Measurements from ENCODE around the gene SH3TC2. TPM values are rescaled to one million over a fixed set of nuclear protein-coding genes. Genes with fewer than 3 reads are reported as not detected.

Gene SH3TC2
- total RNA-seq, 1 experiment from 2014 or later = 32.0 TPM

- ATAC-seq = no peak
- no peak overlapping the region for H3K9ac ChIP-seq (ENCODE audit: low read length)
- peaks cover 33% of the 10 kb centered on the region for H3K4me1 ChIP-seq (ENCODE audit: insufficient read depth, low read length)
- no peak overlapping the region for H2AFZ ChIP-seq (ENCODE audit: low read length)
- H3K27ac ChIP-seq (ENCODE audit: low read length) = no peak overlapping the region
- no peak for DNase-seq
- H3K27me3 ChIP-seq (ENCODE audit: low read length) = no peaks in the 10 kb centered on the region
- no peaks in the 10 kb centered on the region for H4K20me1 ChIP-seq (ENCODE audit: low read length)
- intact Hi-C loops (cut with micrococcal nuclease) = no loop called here
- ChIA-PET CTCF (no interaction called here), POLR2A (ENCODE audit: unreplicated experiment) (no interaction called here)
- H3K9me3 ChIP-seq (ENCODE audit: low read length) = no peaks in the 10 kb centered on the region
- no peak overlapping the region for H3K4me2 ChIP-seq (ENCODE audit: low read length)
- peaks cover 9% of the 10 kb centered on the region for H3F3A ChIP-seq (ENCODE audit: low read length, unreplicated experiment)
- H3K79me2 ChIP-seq (ENCODE audit: low read length) = no peaks in the 10 kb centered on the region
- no TSS peak for BruUV-seq (replicated peaks)
- no peaks in the 10 kb centered on the region for H3K9me2 ChIP-seq (replicated peaks; ENCODE audit: low read length)
- H3K36me3 ChIP-seq (ENCODE audit: low read depth, low read length) = no peaks in the 10 kb centered on the region
- no peak overlapping the region for H3K4me3 ChIP-seq (ENCODE audit: low read length)
- no peak for TF ChIP-seq EZH2phosphoT487 (IDR thresholded peaks at IDR 0.05; ENCODE audit: borderline replicate concordance, low read length)
- TF ChIP-seq CTCF (conservative IDR thresholded peaks at IDR 0.05; ENCODE audit: low read depth, low read length) = no peak
- no peak for TF ChIP-seq EZH2 (IDR thresholded peaks at IDR 0.05; ENCODE audit: low read length, unreplicated experiment)
Measured at GRCh38 chr5:149013796-149014195, 49.1 kb downstream of the SH3TC2 start.

GRCh38 chr5:149012350-149012749 lies 50.5 kb downstream of the SH3TC2 start:
- CTCF ChIA-PET = interaction anchor here (0.9 to 1.3 kb wide), 2 partner anchors 9 to 102 kb away, joined by 3 read pairs; no protein-coding TSS in a partner anchor
- Histone ChIP-seq H3K27me3 (ENCODE audit: low read length) (no peaks in the 10 kb centered on the region), H3K9me3 (ENCODE audit: low read length) (no peaks in the 10 kb centered on the region), H3K36me3 (ENCODE audit: low read depth, low read length) (no peaks in the 10 kb centered on the region), H4K20me1 (ENCODE audit: low read length) (no peaks in the 10 kb centered on the region), H3K79me2 (ENCODE audit: low read length) (no peaks in the 10 kb centered on the region), H3K4me2 (ENCODE audit: low read length) (no peak overlapping the region), H3K4me1 (ENCODE audit: insufficient read depth, low read length) (peaks cover 42% of the 10 kb centered on the region), H3K27ac (ENCODE audit: low read length) (peak overlapping the region; percentile 52), H3K9me2 (replicated peaks; ENCODE audit: low read length) (no peaks in the 10 kb centered on the region), H3F3A (ENCODE audit: low read length, unreplicated experiment) (peaks cover 15% of the 10 kb centered on the region), H3K9ac (ENCODE audit: low read length) (no peak overlapping the region), H3K4me3 (ENCODE audit: low read length) (no peak overlapping the region), H2AFZ (ENCODE audit: low read length) (no peak overlapping the region)
- no TSS peak for BruUV-seq (replicated peaks)
- ATAC-seq (no peak), DNase-seq (no peak)
- POLR2A ChIA-PET (ENCODE audit: unreplicated experiment) = no interaction called here
- no peak for TF ChIP-seq EZH2phosphoT487 (IDR thresholded peaks at IDR 0.05; ENCODE audit: borderline replicate concordance, low read length)
- TF ChIP-seq CTCF (conservative IDR thresholded peaks at IDR 0.05; ENCODE audit: low read depth, low read length) = no peak
- no peak for TF ChIP-seq EZH2 (IDR thresholded peaks at IDR 0.05; ENCODE audit: low read length, unreplicated experiment)
- intact Hi-C loops (cut with micrococcal nuclease) = no loop called here

DNA sequence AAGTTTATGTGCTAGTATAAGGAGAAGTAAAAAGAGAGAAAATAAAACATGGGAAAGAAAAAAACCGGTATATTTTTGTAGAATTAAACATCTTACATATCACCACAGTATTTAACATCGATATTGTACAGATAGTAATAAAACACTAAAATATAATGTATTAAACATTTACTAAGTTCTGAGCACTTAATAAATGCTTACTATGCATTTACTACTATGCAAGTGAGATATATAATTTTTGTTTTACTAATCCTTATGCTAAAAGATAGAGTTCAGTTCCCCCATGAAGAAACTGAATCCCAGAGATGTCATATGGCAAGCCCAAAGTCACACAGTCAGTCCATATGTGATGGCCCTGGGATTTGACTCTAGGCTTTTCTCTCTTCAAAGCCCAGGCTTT lies 51.1 kb downstream of the SH3TC2 start:
- H3K4me1 ChIP-seq (ENCODE audit: insufficient read depth, low read length) = peaks cover 49% of the 10 kb centered on the region
- H3K36me3 ChIP-seq (ENCODE audit: low read depth, low read length) = no peaks in the 10 kb centered on the region
- no peaks in the 10 kb centered on the region for H3K27me3 ChIP-seq (ENCODE audit: low read length)
- ChIA-PET CTCF (interaction anchor here (0.9 to 1.3 kb wide), 3 partner anchors 8 to 103 kb away, joined by 3 read pairs; no protein-coding TSS in a partner anchor), POLR2A (ENCODE audit: unreplicated experiment) (interaction anchor here (0.6 to 0.7 kb wide), 3 partner anchors 99 to 610 kb away, joined by 3 to 6 read pairs (median 3); no protein-coding TSS in a partner anchor)
- H3K27ac ChIP-seq (ENCODE audit: low read length) = peak overlapping the region; percentile 52
- peak overlapping the region; percentile 48; the same call in 1 of the 2 replicates for H3K4me2 ChIP-seq (ENCODE audit: low read length)
- H3K4me3 ChIP-seq (ENCODE audit: low read length) = no peak overlapping the region
- no peaks in the 10 kb centered on the region for H3K79me2 ChIP-seq (ENCODE audit: low read length)
- H3K9me2 ChIP-seq (replicated peaks; ENCODE audit: low read length) = no peaks in the 10 kb centered on the region
- intact Hi-C loops (cut with micrococcal nuclease) = loop anchor here (1.0 kb wide), 1 partner anchor 9 kb away; no protein-coding TSS in a partner anchor
- no peak for TF ChIP-seq CTCF (conservative IDR thresholded peaks at IDR 0.05; ENCODE audit: low read depth, low read length)
- TF ChIP-seq EZH2 (IDR thresholded peaks at IDR 0.05; ENCODE audit: low read length, unreplicated experiment) = no peak
- TF ChIP-seq EZH2phosphoT487 (IDR thresholded peaks at IDR 0.05; ENCODE audit: borderline replicate concordance, low read length) = no peak
- H3F3A ChIP-seq (ENCODE audit: low read length, unreplicated experiment) = peaks cover 15% of the 10 kb centered on the region
- ATAC-seq = no peak
- H3K9ac ChIP-seq (ENCODE audit: low read length) = no peak overlapping the region
- no peak for DNase-seq
- no TSS peak for BruUV-seq (replicated peaks)
- no peaks in the 10 kb centered on the region for H4K20me1 ChIP-seq (ENCODE audit: low read length)
- no peaks in the 10 kb centered on the region for H3K9me3 ChIP-seq (ENCODE audit: low read length)
- H2AFZ ChIP-seq (ENCODE audit: low read length) = no peak overlapping the region
